GM23338 (cell line): ENCODE results near the gene PXDN. TPM values are rescaled to one million over a fixed set of nuclear protein-coding genes. Genes with fewer than 3 reads are reported as not detected.
A peak's percentile ranks its signal among the peaks of the same experiment; 100 is the strongest.

Experiments used
- ATAC-seq: fragments of 200-7000 bp; cut with Tn5 transposase; 3 replicates; pipeline ENCODE4 v1.9.1; 2020
- DNase-seq: peaks from one replicate; pipeline ENCODE4 v3.0.0-alpha.2; 2015; ENCODE audit warnings: low spot score
- H2AFZ ChIP-seq: fragments of 200-600 bp; sonication (generic); 2 replicates; pipeline ENCODE4 v1.8.0; 2016; ENCODE audit warnings: antibody characterized with exemption, mild to moderate bottlenecking, moderate library complexity
- H3F3A ChIP-seq: fragments of 200-600 bp; sonication (generic); replicated peaks from 2 replicates; pipeline ENCODE4 v1.8.0; 2017; ENCODE audit warnings: antibody characterized with exemption, mixed run types, low read depth
- H3K27ac ChIP-seq: fragments of 200-600 bp; sonication (generic); 2 replicates; pipeline ENCODE4 v1.6.1; 2016; ENCODE audit warnings: low read depth
- H3K27me3 ChIP-seq: fragments of 200-600 bp; sonication (generic); 2 replicates; pipeline ENCODE4 v1.8.0; 2016; ENCODE audit warnings: mild to moderate bottlenecking, mixed run types, moderate library complexity; ENCODE audit not compliant: insufficient read depth
- H3K36me3 ChIP-seq: fragments of 200-600 bp; sonication (generic); 2 replicates; pipeline ENCODE4 v1.8.0; 2016; ENCODE audit warnings: mild to moderate bottlenecking; ENCODE audit not compliant: insufficient read depth
- H3K4me1 ChIP-seq: fragments of 200-600 bp; sonication (generic); 2 replicates; pipeline ENCODE4 v1.8.0; 2016; ENCODE audit warnings: mild to moderate bottlenecking, moderate library complexity; ENCODE audit not compliant: insufficient read depth
- H3K4me2 ChIP-seq: fragments of 200-600 bp; sonication (generic); 2 replicates; pipeline ENCODE4 v1.7.1; 2017; ENCODE audit warnings: mixed run types
- H3K4me3 ChIP-seq: fragments of 200-600 bp; sonication (generic); 2 replicates; pipeline ENCODE4 v1.6.1; 2016; ENCODE audit warnings: mixed run types
- H3K79me2 ChIP-seq: fragments of 200-600 bp; sonication (generic); replicated peaks from 2 replicates; pipeline ENCODE4 v1.8.0; 2017; ENCODE audit warnings: mild to moderate bottlenecking; ENCODE audit not compliant: insufficient read depth
- H3K9me2 ChIP-seq: fragments of 200-600 bp; sonication (generic); 2 replicates; pipeline ENCODE4 v1.8.0; 2017; ENCODE audit not compliant: insufficient read depth
- H4K20me1 ChIP-seq: fragments of 200-600 bp; sonication (generic); replicated peaks from 2 replicates; pipeline ENCODE4 v1.8.0; 2017; ENCODE audit warnings: mild to moderate bottlenecking; ENCODE audit not compliant: insufficient read depth
- H3K27ac Mint-ChIP-seq: 2 replicates; pipeline ENCODE4 v1.8.0; 2020; ENCODE audit warnings: inconsistent platforms, mild to moderate bottlenecking, moderate library complexity, mixed read lengths
- H3K27me3 Mint-ChIP-seq: 3 replicates; pipeline ENCODE4 v1.8.0; 2022; ENCODE audit warnings: low read depth, mild to moderate bottlenecking, moderate library complexity, mixed read lengths, inconsistent platforms; ENCODE audit not compliant: insufficient read depth, poor library complexity
- H3K36me3 Mint-ChIP-seq: 3 replicates; pipeline ENCODE4 v1.8.0; 2021; ENCODE audit warnings: low read depth, mild to moderate bottlenecking, inconsistent platforms, moderate library complexity, mixed read lengths
- H3K4me1 Mint-ChIP-seq: 3 replicates; pipeline ENCODE4 v1.8.0; 2020; ENCODE audit warnings: mild to moderate bottlenecking, inconsistent platforms, mixed read lengths
- H3K4me3 Mint-ChIP-seq: 3 replicates; pipeline ENCODE4 v1.8.0; 2021; ENCODE audit warnings: moderate library complexity, mild to moderate bottlenecking, inconsistent platforms, mixed read lengths
- H3K9me3 Mint-ChIP-seq: 3 replicates; pipeline ENCODE4 v1.8.0; 2020; ENCODE audit warnings: moderate library complexity, mild to moderate bottlenecking, inconsistent platforms, mixed read lengths
- CREB1 ChIP-seq: fragments of 250-450 bp; sonication (Bioruptor Pico); IDR thresholded peaks from 2 replicates; pipeline ENCODE4 v1.5.0; 2020; ENCODE audit warnings: low read depth, mild to moderate bottlenecking, moderate library complexity
- EZH2 ChIP-seq: fragments of 200-600 bp; sonication (generic); IDR thresholded peaks from one replicate; pipeline ENCODE4 v1.8.0; 2017; ENCODE audit warnings: antibody characterized with exemption, mild to moderate bottlenecking, low read depth; ENCODE audit not compliant: unreplicated experiment
- EZH2phosphoT487 ChIP-seq: fragments of 200-600 bp; sonication (generic); IDR thresholded peaks from one replicate; pipeline ENCODE4 v1.8.1; 2018; ENCODE audit warnings: antibody characterized with exemption; ENCODE audit not compliant: unreplicated experiment
- JUNB ChIP-seq: IDR thresholded peaks from one replicate; pipeline ENCODE4 v1.6.1; 2016; ENCODE audit warnings: antibody characterized with exemption; ENCODE audit not compliant: unreplicated experiment
- POLR2AphosphoS5 ChIP-seq: IDR thresholded peaks from 2 replicates; pipeline ENCODE4 v1.6.1; 2016; ENCODE audit warnings: antibody characterized with exemption, low read depth
- REST ChIP-seq: IDR thresholded peaks from one replicate; pipeline ENCODE4 v1.6.1; 2018; ENCODE audit warnings: antibody characterized with exemption; ENCODE audit not compliant: unreplicated experiment
- STAT1 ChIP-seq: IDR thresholded peaks from one replicate; pipeline ENCODE4 v1.6.1; 2016; ENCODE audit warnings: antibody characterized with exemption; ENCODE audit not compliant: unreplicated experiment
- ZNF114 ChIP-seq: fragments of 250-450 bp; sonication (Bioruptor Pico); IDR thresholded peaks from 2 replicates; pipeline ENCODE4 v1.5.0; 2020; ENCODE audit warnings: mild to moderate bottlenecking, moderate library complexity
- ZNF331 ChIP-seq: fragments of 250-450 bp; sonication (Bioruptor Pico); IDR thresholded peaks from 2 replicates; pipeline ENCODE4 v1.5.0; 2020; ENCODE audit warnings: low read depth, mild to moderate bottlenecking, moderate library complexity
- ZNF462 ChIP-seq: fragments of 250-450 bp; sonication (Bioruptor Pico); IDR thresholded peaks from 2 replicates; pipeline ENCODE4 v1.5.0; 2020; ENCODE audit warnings: mild to moderate bottlenecking, moderate library complexity
- polyA plus RNA-seq: library from polyadenylated mRNA; unstranded; fragments of >200 nt; fragmentation: Nextera tagmentation; extraction: Ambion mirVana; gene quantifications from 2 replicates; pipeline ENCODE4 v1.2.1, GENCODE V29; 2016
- total RNA-seq: library from RNA; depleted of rRNA; stranded (reverse); fragments of >200 nt; shearing (Covaris generic); gene quantifications from 2 replicates; pipeline ENCODE4 v1.2.3, GENCODE V29; 2014
- TF ChIP-seq, protein P1 (sequence below): IDR thresholded peaks from 2 replicates; pipeline ENCODE4 v1.6.1; 2016; ENCODE audit warnings: antibody characterized with exemption

The PXDN gene
- total and polyA plus RNA-seq, 2 experiments from 2014 or later = 42.2 to 225 TPM

DNA sequence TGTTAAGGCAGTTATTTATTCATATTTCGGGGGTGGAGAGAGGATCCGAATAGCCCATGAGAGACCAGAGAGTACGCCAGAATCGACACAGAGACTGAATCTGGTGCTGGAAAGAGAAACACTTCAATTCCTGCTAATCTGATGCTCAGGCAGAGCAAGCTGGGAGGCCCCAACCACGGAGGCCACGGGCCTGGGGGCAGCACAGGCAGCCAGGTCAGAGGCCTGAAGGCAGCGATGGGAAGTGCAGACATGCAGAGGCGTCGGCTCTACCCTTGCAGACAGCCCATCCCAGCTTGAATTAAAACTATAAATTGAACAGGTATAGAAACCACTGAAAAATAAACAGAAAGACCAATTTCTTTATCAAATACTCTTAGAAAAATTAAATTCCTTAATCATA is 50.6 kb downstream of the PXDN start:
- no peak overlapping the region for H3K27ac Mint-ChIP-seq
- peak; percentile 58 for ATAC-seq
- H3F3A ChIP-seq = no peaks in the 10 kb centered on the region
- H3K27me3 ChIP-seq = no peaks in the 10 kb centered on the region
- H4K20me1 ChIP-seq = peaks cover 21% of the 10 kb centered on the region
- peaks cover 2% of the 10 kb centered on the region for H3K27me3 Mint-ChIP-seq
- no peaks in the 10 kb centered on the region for H3K9me3 Mint-ChIP-seq
- TF ChIP-seq, protein P1, sequence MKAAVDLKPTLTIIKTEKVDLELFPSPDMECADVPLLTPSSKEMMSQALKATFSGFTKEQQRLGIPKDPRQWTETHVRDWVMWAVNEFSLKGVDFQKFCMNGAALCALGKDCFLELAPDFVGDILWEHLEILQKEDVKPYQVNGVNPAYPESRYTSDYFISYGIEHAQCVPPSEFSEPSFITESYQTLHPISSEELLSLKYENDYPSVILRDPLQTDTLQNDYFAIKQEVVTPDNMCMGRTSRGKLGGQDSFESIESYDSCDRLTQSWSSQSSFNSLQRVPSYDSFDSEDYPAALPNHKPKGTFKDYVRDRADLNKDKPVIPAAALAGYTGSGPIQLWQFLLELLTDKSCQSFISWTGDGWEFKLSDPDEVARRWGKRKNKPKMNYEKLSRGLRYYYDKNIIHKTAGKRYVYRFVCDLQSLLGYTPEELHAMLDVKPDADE = no peak
- no peak for TF ChIP-seq STAT1
- no peak for TF ChIP-seq EZH2phosphoT487
- TF ChIP-seq ZNF114 (CRISPR knock-in tag) = no peak
- TF ChIP-seq POLR2AphosphoS5 = no peak
- no peak for TF ChIP-seq ZNF331
- no peak for TF ChIP-seq CREB1 (CRISPR knock-in tag)
- no peak for TF ChIP-seq EZH2
- no peak for TF ChIP-seq ZNF462
- TF ChIP-seq JUNB = no peak
- no peak for TF ChIP-seq REST
- H3K4me1 Mint-ChIP-seq = peaks cover 20% of the 10 kb centered on the region
- H3K36me3 Mint-ChIP-seq = peaks cover 27% of the 10 kb centered on the region
- H3K27ac ChIP-seq = no peak overlapping the region
- H2AFZ ChIP-seq = no peak overlapping the region
- peaks cover 57% of the 10 kb centered on the region for H3K79me2 ChIP-seq
- no peak overlapping the region for H3K4me2 ChIP-seq
- no peaks in the 10 kb centered on the region for H3K9me2 ChIP-seq
- no peak overlapping the region for H3K4me3 Mint-ChIP-seq
- H3K4me1 ChIP-seq = no peaks in the 10 kb centered on the region
- no peaks in the 10 kb centered on the region for H3K36me3 ChIP-seq
- no peak overlapping the region for H3K4me3 ChIP-seq
- no peak for DNase-seq
